DMS79 treated with DMSO at 0.1 percent for 48 hours (cell line): Measurements from ENCODE around the gene ZBTB47.

ENCODE experiments used
- DNase-seq: peaks from one replicate; lab custom pipeline; 2025; lab: John Stamatoyannopoulos, UW

Gene ZBTB47

GRCh38 chr3:42699511-42699971 is 46.0 kb downstream of the ZBTB47 start:
- no peak for DNase-seq

GRCh38 chr3:42700366-42701288 is 47.1 kb downstream of the ZBTB47 start:
- DNase-seq, result no peak

DNA sequence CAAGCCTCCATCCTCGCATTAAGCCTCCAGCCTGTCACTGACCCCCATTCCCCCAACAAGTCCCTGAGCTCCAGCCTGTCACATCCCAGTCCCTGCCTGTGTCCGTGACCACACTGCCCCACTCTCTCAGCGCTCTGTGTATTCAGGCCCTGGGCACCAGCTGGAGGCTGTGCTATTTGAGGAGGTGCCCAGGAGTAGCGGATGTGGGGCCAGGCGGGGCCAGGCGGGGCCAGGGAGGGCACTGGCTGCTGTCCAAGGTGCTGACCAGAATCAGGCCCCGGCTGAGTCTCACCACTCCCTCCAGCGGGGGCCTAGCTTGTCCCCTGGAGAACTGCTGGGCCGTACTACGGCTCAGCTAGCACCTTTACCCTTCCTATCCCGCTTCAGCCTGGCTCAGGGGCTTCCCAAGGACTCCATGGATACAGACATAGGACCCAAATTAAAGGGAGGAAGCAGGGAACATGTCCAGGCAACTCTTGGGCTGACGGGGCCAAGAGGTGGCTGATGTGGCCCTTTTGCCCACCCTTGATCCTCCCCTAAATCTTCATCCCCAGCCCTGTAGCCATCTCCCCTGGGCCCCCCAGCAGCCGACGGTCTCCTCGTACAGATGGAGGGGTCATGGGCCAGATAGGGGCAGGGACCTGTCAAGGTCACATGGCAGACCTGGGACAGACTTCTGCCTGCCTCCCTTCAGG is 48.0 kb downstream of the ZBTB47 start:
- no peak for DNase-seq

GRCh38 chr3:42702066-42702951 is 48.8 kb downstream of the ZBTB47 start, which contains the start of gene HHATL:
TSS of gene HHATL (minus strand) at chr3:42702798. CDS start at chr3:42700826, 1,972 bp downstream.
- peak; percentile 56 for DNase-seq

- DNase-seq, result peak; percentile 56
These were observed 49.6 kb downstream of the ZBTB47 start for GRCh38 chr3:42702982-42703694.

DNA sequence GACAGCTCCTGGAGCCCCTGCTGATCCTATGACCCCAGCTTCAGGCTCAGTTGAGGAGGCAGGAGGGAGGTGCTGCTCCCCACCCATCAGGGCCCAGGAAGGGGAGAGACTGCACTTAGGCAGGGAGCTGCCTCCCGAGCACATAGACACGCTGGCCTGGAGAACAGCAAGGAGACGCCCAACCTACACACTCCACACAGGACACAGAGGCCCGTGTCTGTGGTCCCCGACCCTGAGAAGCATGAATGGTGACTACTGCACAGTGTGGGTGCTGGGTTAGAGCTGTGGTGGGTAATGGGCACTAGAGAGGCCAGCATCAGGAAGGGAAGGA is 50.2 kb downstream of the ZBTB47 start:
- no peak for DNase-seq

DNA sequence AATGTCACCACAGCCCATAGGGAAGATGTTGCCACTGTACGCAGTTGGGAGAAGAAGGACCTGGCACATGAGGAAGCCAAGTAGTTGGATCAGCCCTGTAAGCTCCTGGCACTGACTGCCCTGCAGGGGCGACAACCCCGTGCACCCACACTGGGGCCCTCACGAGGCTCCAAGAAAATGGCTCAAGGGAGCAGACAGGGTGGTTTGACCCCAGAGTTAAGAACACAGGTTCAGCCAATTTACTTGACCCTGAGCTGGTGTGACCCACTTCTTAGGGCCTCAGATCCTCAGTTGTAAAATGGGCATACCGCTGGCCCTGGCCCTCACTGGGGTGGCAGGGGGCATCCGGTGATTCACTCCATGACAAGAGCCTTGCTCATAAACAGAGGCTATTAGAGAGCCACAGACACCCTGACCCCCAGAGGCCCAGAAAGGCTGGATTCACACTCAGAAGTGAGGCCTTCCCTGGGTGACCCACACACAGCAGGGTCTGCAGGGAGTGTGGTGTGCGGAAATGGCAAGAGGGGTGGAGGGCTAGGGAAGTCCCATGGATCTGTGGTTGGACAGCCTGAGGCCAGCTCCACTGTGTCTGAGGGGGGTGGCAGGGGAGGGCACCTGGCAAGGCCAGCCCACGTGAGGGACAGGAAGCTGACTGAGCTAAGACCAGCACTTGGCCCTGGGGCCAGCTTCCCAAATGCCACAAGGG is 50.8 kb downstream of the ZBTB47 start:
- DNase-seq, result no peak

- no peak for DNase-seq
These were observed 51.7 kb downstream of the ZBTB47 start for GRCh38 chr3:42705058-42705767.

GRCh38 chr3:42705962-42706585 is 52.6 kb downstream of the ZBTB47 start:
- DNase-seq, result no peak

DNA sequence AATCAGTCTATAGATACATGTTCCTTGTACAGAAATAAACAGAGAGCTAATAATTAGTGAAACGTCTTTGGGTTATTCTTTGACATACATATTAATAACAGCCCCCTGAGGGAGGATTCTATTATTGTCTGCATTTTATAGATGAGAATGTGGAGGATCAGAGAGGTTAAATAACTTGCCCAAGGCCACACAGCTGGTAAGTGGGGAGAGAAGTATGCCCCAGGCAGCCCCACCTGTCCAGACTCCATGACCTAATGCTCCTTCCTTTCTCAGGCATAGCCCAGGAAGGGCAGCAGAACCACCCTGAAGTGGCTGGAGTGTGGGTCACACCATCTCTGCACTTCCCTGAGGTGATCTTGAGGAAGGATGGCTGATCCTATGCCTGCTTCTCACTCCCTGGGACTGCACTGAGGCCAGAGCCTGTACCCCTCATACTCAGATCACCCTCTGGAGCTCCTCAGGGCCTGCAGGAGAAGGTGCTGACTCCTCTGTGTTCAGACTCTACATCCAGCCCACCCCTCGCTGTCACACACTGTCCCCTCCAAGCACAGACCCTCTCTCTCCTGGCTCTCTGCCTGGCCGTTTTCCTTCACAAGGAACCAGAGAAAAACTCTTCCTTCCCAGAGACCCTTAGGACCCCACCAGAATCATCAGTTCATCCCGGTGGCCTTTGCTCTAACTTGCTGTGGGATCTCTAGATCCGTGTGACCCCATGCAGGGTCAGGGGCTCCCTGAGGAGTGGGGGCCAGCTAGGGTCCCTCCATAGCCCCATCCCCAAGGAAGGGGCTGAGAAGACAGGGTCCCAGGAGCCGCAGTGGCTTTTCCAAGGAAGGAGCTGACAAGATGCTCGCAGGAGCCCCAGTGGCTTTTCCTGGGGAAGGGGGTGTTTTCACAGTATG is 53.5 kb downstream of the ZBTB47 start:
- no peak for DNase-seq

- DNase-seq, result no peak
These were observed 54.3 kb downstream of the ZBTB47 start for GRCh38 chr3:42707620-42708355.

- DNase-seq, result no peak
These were observed 55.2 kb downstream of the ZBTB47 start for GRCh38 chr3:42708611-42709151.

- no peak for DNase-seq
These were observed 56.1 kb downstream of the ZBTB47 start for GRCh38 chr3:42709621-42710020.

DNA sequence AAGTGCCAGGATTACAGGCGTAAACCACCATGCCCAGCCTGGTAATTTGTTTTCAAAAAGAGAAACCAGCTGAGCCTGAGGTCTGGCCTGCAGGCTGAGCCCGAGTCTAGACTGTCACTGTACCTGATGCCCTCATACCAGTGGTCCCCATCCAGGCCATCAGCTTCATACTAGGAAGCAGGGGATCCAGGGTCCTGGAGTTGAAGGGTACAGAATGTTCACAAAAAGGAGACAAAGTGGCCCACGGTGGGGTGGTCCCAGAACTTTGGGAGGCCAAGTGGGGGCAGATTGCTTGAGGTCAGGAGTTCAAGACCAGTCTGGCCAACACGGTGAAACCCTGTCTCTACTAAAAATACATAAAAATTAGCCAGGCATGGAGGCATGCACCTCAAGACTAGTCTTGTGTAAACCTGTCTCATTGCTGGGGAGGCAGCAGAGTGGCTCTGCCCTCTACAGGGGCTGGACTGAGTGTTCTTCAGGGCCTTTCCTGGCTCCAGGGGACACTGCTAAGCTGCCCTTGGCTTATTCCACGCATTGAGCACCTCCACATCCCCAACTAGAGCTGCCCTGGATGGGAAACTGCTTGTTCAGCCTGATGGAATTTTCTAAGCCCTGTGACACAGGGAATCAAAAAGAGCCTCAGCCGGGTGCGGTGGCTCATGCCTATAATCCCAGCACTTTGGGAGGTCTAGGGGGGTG is 57.0 kb downstream of the ZBTB47 start:
- DNase-seq, result no peak

DNA sequence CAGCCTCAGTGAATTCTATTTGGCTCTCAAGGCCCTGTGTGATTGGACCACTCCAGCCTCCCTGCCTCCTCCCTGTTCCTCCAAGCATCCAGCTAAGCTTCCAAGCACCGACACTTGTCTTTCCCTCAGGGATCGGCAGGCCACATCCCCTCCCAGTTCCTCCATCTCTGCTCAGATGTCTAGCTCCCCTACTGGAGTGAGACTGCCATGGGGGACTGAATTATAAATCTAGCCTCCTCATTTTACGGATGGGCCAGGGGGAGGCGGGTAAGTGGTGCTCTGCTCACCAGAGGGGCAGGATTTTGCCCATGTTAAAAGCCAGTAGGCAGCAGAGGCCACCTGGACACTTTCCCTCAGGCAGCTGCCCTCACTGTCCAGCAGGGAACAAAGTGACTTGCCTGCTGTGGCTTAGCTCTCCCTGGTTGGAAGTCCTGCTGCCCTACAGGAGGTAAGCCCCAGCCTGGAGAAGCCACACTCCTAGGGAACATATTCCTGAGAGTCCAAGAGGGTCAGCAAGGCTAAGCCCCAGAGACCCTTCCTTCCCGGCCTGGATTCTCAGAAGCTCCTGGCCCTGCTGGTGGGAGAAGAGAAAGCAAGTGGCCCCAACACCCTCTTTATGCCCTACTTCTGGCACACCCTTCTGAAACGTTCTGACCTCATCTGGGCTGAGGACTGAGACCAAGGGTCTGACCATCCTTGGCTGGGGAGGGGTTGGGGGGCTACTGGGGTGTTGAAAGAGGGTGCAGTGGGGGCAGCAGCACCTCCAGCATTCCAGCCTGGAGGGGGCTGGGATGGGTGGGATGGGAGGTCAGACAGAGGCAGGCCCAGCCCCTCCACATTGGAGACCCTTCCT is 58.2 kb downstream of the ZBTB47 start:
- no peak for DNase-seq

GRCh38 chr3:42712344-42712648 is 58.8 kb downstream of the ZBTB47 start:
- DNase-seq, result no peak
